OCI-LY3 (cell line): ENCODE data around the gene BMAL1.

Source experiments
- CTCF ChIP-seq: fragments of 200-600, 300-600 bp; sonication (generic); IDR thresholded peaks from 2 replicates; pipeline ENCODE4 v1.5.1; 2014; ENCODE audit warnings: antibody characterized with exemption, low read length, low read depth
- EZH2phosphoT487 ChIP-seq: fragments of 200-600 bp; shearing (Covaris generic); IDR thresholded peaks from 2 replicates; pipeline ENCODE4 v1.6.1; 2018; ENCODE audit warnings: antibody characterized with exemption, mixed run types, low read depth

- TF ChIP-seq CTCF (no peak), EZH2phosphoT487 (no peak)
These were observed 49.8 kb downstream of the BMAL1 start for GRCh38 chr11:13327421-13327820.
